Measurements from ENCODE around the gene ISG20.

ISG20 gene

DNA sequence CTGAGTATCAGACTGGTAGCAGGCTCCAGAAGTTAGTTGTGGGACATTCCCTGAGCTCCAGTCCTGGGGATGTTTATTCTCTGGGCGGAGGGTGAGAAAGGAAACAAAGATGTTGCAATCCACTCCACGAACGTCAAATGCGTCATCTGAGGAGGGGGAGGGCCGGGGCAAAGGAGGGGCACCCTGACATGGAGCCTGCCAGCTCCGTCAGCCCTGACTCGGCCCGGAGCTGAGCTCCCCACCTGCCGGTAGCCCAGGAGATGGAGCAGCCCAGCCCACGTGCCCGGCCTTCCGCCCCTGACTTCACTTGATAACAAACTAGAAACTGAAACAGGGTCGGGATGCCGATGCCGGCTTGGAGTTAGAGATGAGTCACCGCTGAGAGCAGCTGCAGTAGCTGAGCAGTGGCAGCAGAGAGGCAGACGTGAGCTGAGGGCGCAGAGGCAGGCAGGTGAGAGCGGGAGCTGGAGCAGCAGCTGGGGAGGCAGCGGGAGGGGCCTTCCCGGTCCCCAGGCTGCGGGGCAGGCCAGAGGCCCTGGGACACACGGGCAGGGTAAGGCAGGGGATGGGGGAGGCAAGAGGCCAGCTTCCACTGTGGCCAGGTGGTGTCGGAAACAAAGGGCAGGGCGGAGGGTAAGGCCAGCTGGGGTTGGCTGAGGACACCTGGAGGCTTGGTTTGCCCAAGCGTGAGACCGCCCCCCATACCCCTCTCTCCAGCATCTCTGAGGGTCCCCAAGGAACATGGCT lies at the start of gene ISG20:
ISG20 (plus strand) TSS at position 391 of the 747 bp plus-strand sequence; CDS start at position 742, 351 bp downstream.
- FAIRE-seq (peak; percentile 62), DNase-seq (ENCODE audit: low spot score) (peak; percentile 96)

DNA sequence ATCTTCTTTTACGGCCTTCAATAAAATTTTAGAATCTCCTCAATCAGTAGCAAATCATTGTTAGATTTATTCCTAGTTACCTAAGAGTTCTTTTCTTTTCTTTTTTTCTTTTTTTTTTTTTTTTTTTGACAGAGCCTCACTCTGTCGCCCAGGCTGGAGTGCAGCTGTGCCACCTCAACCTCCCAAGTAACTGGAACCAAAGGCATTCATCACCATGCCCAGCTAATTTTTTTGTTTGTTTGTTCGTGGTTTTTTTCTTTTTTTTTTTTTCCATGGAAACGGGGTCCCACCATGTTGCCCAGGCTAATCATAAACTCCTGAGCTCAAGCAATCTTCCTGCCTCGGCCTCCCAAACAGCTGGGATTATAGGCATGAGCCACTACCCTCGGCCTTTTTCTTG lies 48.1 kb upstream of the ISG20 start:
- no peak for FAIRE-seq
- no peak for DNase-seq (ENCODE audit: low spot score)

- DNase-seq (ENCODE audit: low spot score) (no peak), FAIRE-seq (no peak)
Observed at GRCh38 chr15:88591384-88591783, 47.4 kb upstream of the ISG20 start.

DNA sequence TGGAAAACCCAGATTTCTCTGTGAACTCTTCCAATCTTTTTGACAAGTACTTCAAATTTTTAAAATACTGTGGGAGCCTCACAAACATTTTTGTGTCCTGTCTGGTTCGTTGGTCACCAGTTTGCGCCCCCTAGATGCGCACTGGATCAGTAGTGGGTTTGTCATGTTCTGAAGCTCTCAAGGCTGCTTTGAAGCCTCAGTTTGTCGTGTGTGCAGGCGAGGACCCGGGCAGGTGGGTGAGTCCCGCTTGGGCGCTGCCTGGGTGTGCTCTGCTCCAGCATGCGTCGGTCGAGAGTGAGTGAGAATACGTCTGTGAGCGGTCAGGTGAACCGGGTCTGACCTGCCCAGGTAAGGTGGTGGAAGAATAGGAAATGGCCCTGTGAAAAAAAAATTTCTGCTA lies 34.9 kb upstream of the ISG20 start:
- DNase-seq (ENCODE audit: low spot score) (no peak), FAIRE-seq (no peak)

- FAIRE-seq (no peak), DNase-seq (ENCODE audit: low spot score) (no peak)
Observed at GRCh38 chr15:88604381-88605188, 34.2 kb upstream of the ISG20 start.

DNA sequence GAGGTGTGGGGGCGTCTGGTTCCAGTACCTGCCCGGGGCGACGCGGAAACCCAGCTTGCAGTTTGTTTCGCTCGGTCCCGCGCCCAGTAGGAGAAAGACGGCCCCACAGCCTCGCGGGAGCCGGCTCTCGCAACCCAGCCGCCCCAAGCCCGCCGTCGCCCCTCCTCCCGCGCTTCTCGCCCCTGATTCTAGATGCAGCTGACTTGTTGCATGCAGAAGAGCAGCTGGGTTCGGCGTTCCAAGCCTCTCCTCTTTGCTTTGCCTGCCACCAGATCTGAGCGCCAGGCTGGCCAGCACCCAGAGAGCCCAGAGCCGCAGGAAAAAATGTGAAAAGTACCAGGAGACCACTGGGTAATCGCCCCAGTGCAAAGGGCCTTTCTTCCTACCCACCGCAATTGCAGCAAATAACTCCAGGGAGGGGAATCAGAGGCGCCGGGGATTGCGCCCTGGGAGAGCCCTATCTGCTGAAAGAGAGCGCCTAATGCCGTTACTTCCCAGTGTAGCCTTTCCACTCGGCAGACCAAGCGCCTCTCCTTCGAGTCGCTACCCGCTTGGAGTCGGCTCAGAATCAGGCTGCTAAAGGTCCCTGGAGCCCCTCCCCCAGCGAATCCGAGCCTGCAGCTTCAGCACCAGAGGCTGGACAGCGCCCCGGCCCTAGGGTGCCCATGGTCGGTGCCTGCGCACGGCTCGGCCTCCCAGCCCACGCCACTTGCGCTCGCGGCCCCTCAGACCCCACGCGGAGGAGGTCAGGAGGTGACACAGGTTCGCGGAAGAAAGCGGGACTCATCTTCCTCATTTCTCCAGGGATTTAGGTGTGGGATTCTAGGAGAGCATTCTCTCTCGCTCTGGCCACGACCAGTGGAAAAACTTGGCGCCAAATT lies 33.4 kb upstream of the ISG20 start:
- FAIRE-seq (peak; percentile 50), DNase-seq (ENCODE audit: low spot score) (peak; percentile 75)

- no peak for FAIRE-seq
- DNase-seq (ENCODE audit: low spot score), result no peak
Observed at GRCh38 chr15:88606070-88606794, 32.6 kb upstream of the ISG20 start.

GRCh38 chr15:88607951-88608350 lies 30.9 kb upstream of the ISG20 start:
- DNase-seq (ENCODE audit: low spot score) (no peak), FAIRE-seq (no peak)

GRCh38 chr15:88608607-88609181 lies 30.1 kb upstream of the ISG20 start:
- DNase-seq (ENCODE audit: low spot score) (no peak), FAIRE-seq (no peak)

DNA sequence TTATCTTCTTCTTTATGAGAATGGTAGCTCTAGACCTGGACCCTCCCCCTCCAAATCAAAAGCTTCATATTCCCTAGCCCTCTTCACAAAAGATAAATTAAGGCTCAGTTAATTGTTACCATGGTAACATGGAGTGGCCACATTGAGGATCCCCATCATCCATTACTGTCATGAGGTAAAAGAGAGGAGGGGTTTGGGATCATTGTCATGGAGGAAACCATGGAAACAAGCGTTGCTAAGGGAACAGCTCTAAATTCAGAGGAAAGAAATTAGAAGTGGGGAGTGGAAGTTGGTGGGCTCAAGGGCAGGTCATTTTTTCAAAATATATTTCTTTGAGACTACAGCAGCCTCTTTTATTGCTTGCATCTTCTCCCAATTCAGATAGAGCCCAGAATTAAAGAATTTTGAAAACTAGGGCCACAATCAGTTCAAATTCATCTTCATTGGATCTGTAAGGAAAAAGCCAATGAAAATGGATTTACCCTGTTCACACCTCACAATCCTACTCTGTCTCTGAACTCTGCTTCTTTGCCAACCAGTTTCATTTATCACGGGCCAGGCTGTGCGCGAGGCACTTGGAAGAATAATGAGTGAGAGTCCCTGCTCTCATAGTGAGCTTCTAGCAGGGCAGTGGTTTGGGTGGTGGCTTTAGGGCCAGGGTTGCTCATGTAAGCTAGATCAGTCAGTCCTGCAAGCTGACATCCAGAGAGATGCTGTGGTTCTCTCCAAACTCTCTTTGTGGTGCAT lies 29.3 kb upstream of the ISG20 start:
- FAIRE-seq (no peak), DNase-seq (ENCODE audit: low spot score) (no peak)

DNA sequence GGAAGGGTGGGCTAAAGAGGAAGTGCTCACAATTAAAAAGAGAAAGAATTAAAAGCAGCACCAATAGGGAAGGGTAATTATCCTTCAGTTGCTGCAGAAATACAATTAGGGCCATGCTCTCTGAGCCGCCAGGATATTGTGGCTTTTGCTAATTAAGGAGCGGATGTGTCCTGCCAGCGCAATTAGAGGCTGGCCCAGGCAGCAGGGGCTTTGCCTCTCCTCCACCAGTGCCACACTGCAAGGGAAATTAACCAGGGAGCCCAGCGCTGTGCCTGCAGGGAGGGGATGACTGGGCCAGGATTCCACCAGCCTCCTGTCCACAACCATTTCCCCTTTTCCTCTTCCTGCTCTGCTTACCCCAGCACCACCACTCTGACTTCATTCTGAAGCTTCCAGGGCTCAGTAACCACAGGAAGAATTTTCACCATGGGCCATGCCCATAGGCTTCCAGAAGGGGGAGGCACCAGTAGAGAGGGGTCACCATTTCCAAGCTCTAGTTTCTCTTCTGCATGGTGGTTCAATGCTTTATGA lies 28.1 kb upstream of the ISG20 start:
- DNase-seq (ENCODE audit: low spot score) (no peak), FAIRE-seq (no peak)

DNA sequence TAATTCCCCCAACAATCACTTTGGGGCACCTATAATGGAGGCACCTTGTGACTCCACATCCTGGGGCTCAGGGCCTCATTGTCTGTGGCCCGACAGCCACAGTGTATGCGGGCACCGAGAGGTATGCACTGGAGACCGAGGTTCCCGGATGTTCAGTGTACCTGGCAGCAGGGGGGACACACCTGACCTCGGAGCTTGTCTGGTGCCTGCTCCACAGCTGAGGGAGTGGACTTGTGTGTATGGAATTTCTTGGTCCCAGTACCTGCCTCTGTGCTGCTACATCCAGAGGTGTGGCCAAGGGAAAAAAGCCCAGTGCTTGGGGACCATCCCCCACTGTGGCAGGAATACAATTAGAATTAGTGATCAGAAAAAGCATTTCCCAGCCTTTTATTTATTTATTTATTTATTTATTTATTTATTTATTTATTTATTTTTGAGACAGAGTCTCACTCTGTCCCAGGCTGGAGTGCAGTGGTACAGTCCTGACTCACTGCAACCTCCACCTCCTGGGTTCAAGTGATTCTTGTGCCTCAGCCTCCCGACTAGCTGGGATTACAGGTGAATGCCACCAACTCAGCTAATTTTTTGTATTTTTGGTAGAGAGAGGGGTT lies 26.5 kb upstream of the ISG20 start:
- FAIRE-seq (no peak), DNase-seq (ENCODE audit: low spot score) (no peak)

GRCh38 chr15:88613074-88613944 lies 25.5 kb upstream of the ISG20 start:
- no peak for FAIRE-seq

GRCh38 chr15:88615303-88616107 lies 23.3 kb upstream of the ISG20 start:
- no peak for DNase-seq (ENCODE audit: low spot score)
- no peak for FAIRE-seq

More at GRCh38 chr15:88613074-88613944, 25.5 kb upstream of the ISG20 start:
- no peak for DNase-seq (ENCODE audit: low spot score)

- FAIRE-seq, result no peak
- DNase-seq (ENCODE audit: low spot score), result no peak
Observed at GRCh38 chr15:88616240-88616639, 22.6 kb upstream of the ISG20 start.

- no peak for FAIRE-seq
- DNase-seq (ENCODE audit: low spot score), result no peak
Observed at GRCh38 chr15:88617031-88617722, 21.6 kb upstream of the ISG20 start.

DNA sequence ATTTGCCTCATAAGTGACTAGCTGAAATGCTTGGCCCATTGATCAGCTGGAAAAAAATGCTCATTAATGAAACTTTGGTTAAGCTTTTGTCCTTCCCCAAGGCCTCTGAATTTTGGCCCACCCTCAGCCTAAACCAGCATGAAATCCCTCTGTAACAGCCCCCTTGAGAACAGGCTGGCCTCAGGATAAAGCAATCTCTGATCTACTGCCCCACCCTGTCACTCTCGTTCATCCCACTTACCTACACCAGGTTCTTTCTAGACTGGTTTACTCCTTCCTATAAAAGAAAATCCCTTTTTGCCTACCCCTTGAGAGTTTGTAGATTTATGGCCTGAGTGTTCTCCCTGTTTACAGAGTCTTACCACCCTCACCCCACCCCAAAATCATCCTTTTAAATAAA lies 21.0 kb upstream of the ISG20 start:
- DNase-seq (ENCODE audit: low spot score) (no peak), FAIRE-seq (no peak)

Data from urothelium cell line (cell line).